ENCODE measurements around the gene SLC30A7.
"Not testable (repeated sequence)": the region's sequence is repeated elsewhere in the genome, so short reads cannot be mapped to it uniquely, and the experiment has no call there.

Gene SLC30A7

GRCh38 chr1:100936194-100936967, 40.5 kb downstream of the SLC30A7 start:
- DNase-seq (ENCODE audit: low spot score) = no peak

GRCh38 chr1:100941098-100941527, 45.2 kb downstream of the SLC30A7 start:
- no peak for DNase-seq (ENCODE audit: low spot score)

- DNase-seq (ENCODE audit: low spot score) = no peak
Measured at GRCh38 chr1:100941580-100942216, 45.8 kb downstream of the SLC30A7 start.

GRCh38 chr1:100942304-100943046, 46.6 kb downstream of the SLC30A7 start:
- DNase-seq (ENCODE audit: low spot score) = no peak

GRCh38 chr1:100943533-100943932, 47.6 kb downstream of the SLC30A7 start:
- DNase-seq (ENCODE audit: low spot score) = no peak

- DNase-seq (ENCODE audit: low spot score) = not testable (repeated sequence)
Measured at GRCh38 chr1:100946064-100946463, 50.2 kb downstream of the SLC30A7 start.

GRCh38 chr1:100947816-100948215, 51.9 kb downstream of the SLC30A7 start:
- not testable (repeated sequence) for DNase-seq (ENCODE audit: low spot score)

- DNase-seq (ENCODE audit: low spot score) = not testable (repeated sequence)
Measured at GRCh38 chr1:100948721-100949405, 53.0 kb downstream of the SLC30A7 start.

- DNase-seq (ENCODE audit: low spot score) = not testable (repeated sequence)
Measured at GRCh38 chr1:100949515-100950158, 53.7 kb downstream of the SLC30A7 start.

GRCh38 chr1:100950337-100950736, 54.4 kb downstream of the SLC30A7 start:
- no peak for DNase-seq (ENCODE audit: low spot score)

- DNase-seq (ENCODE audit: low spot score) = no peak
Measured at GRCh38 chr1:100950781-100951180, 54.9 kb downstream of the SLC30A7 start.

- DNase-seq (ENCODE audit: low spot score) = no peak
Measured at GRCh38 chr1:100952104-100952745, 56.3 kb downstream of the SLC30A7 start.

GRCh38 chr1:100952970-100953369, 57.1 kb downstream of the SLC30A7 start:
- not testable (repeated sequence) for DNase-seq (ENCODE audit: low spot score)

- DNase-seq (ENCODE audit: low spot score) = no peak
Measured at GRCh38 chr1:100953960-100954730, 58.3 kb downstream of the SLC30A7 start.

- no peak for DNase-seq (ENCODE audit: low spot score)
Measured at GRCh38 chr1:100955322-100955721, 59.4 kb downstream of the SLC30A7 start.

GRCh38 chr1:100959502-100960060, 63.7 kb downstream of the SLC30A7 start:
- DNase-seq (ENCODE audit: low spot score) = no peak

GRCh38 chr1:100960098-100960497, 64.2 kb downstream of the SLC30A7 start:
- DNase-seq (ENCODE audit: low spot score) = no peak

GRCh38 chr1:100968621-100969020, 72.7 kb downstream of the SLC30A7 start:
- no peak for DNase-seq (ENCODE audit: low spot score)

GRCh38 chr1:100969327-100969726, 73.4 kb downstream of the SLC30A7 start:
- DNase-seq (ENCODE audit: low spot score) = no peak

GRCh38 chr1:100971021-100971420, 75.1 kb downstream of the SLC30A7 start:
- DNase-seq (ENCODE audit: low spot score) = no peak

Measured in hematopoietic multipotent progenitor cell treated with erythropoietin and hydrocortisone succinate and interleukin-3 and kit ligand, for 17 days (in vitro differentiated cells).